ENCODE measurements around the gene DBX1. TPM values are rescaled to one million over a fixed set of nuclear protein-coding genes. Genes with fewer than 3 reads are reported as not detected.

The DBX1 gene
- total and polyA plus RNA-seq, 7 donors = not detected

GRCh38 chr11:20112291-20113148, 47.8 kb downstream of the DBX1 start:
- Histone ChIP-seq H3K36me3 (ENCODE audit: insufficient read depth in 1 of 2, low read depth in 1 of 2) (peaks cover 0 to 23% of the 10 kb centered on the region in 2 donors), H3K27me3 (ENCODE audit: insufficient read depth in 3 of 3, low read length in 2 of 3) (no peaks in the 10 kb centered on the region), H3K9me3 (no peaks in the 10 kb centered on the region), H3K27ac (peak overlapping the region; percentile 72), H3K4me3 (peak overlapping the region; percentile 33), H3K4me1 (no peaks in the 10 kb centered on the region)
- 55 to 68% (median 58%) methylated on average over 15 of the region's 15 CpGs for WGBS, 3 donors
- TF ChIP-seq CTCF (IDR thresholded peaks at IDR 0.05) = no peak
- intact Hi-C loops (cut with DNase I) = loop anchor here in 1 of 2 donors (5.0 kb wide), 1 partner anchor 160 kb away; no protein-coding TSS in a partner anchor
- DNase-seq (peak; percentile 76 to 79), ATAC-seq (peak; percentile 93 to 97 (median 94))

GRCh38 chr11:20111871-20112270, 48.4 kb downstream of the DBX1 start:
- intact Hi-C loops (cut with DNase I) = loop anchor here (2.0 to 5.0 kb wide), 2 partner anchors 159 to 160 kb away; no protein-coding TSS in a partner anchor
- no peak for DNase-seq
- no peak for ATAC-seq
- H3K4me3 ChIP-seq = no peak overlapping the region
- no peaks in the 10 kb centered on the region for H3K9me3 ChIP-seq
- H3K36me3 ChIP-seq (ENCODE audit: insufficient read depth in 1 of 2, low read depth in 1 of 2) = peaks cover 0 to 26% of the 10 kb centered on the region in 2 donors
- H3K27ac ChIP-seq = peak overlapping the region; percentile 72
- no peaks in the 10 kb centered on the region for H3K27me3 ChIP-seq (ENCODE audit: insufficient read depth in 3 of 3, low read length in 2 of 3)
- TF ChIP-seq CTCF (IDR thresholded peaks at IDR 0.05) = no peak
- 58 to 70% (median 68%) methylated on average over 1 of the region's 1 CpG for WGBS, 3 donors
- no peaks in the 10 kb centered on the region for H3K4me1 ChIP-seq

GRCh38 chr11:20110908-20111669, 49.2 kb downstream of the DBX1 start:
- Histone ChIP-seq H3K9me3 (no peaks in the 10 kb centered on the region), H3K27ac (no peak overlapping the region), H3K27me3 (ENCODE audit: insufficient read depth in 3 of 3, low read length in 2 of 3) (no peaks in the 10 kb centered on the region), H3K4me3 (no peak overlapping the region), H3K4me1 (no peaks in the 10 kb centered on the region), H3K36me3 (ENCODE audit: insufficient read depth in 1 of 2, low read depth in 1 of 2) (peaks cover 0 to 26% of the 10 kb centered on the region in 2 donors)
- TF ChIP-seq CTCF (IDR thresholded peaks at IDR 0.05) = peak; percentile 72
- ATAC-seq (peak; percentile 52 to 72 (median 65)), DNase-seq (no peak)
- 31 to 33% (median 32%) methylated on average over 8 of the region's 8 CpGs for WGBS, 3 donors
- intact Hi-C loops (cut with DNase I) = loop anchor here (2.0 to 5.0 kb wide), 2 partner anchors 158 to 159 kb away; no protein-coding TSS in a partner anchor

GRCh38 chr11:20109731-20110445, 50.4 kb downstream of the DBX1 start:
- H3K4me1 ChIP-seq = no peaks in the 10 kb centered on the region
- H3K36me3 ChIP-seq (ENCODE audit: insufficient read depth in 1 of 2, low read depth in 1 of 2) = peaks cover 0 to 28% of the 10 kb centered on the region in 2 donors
- no peak for DNase-seq
- no peak overlapping the region for H3K27ac ChIP-seq
- no peak for TF ChIP-seq CTCF (IDR thresholded peaks at IDR 0.05)
- H3K9me3 ChIP-seq = no peaks in the 10 kb centered on the region
- no peak overlapping the region for H3K4me3 ChIP-seq
- no peaks in the 10 kb centered on the region for H3K27me3 ChIP-seq (ENCODE audit: insufficient read depth in 3 of 3, low read length in 2 of 3)
- no peak for ATAC-seq
- intact Hi-C loops (cut with DNase I) = loop anchor here (2.0 to 5.0 kb wide), 2 partner anchors 157 to 158 kb away; no protein-coding TSS in a partner anchor
- WGBS, 3 donors = 95 to 96% (median 96%) methylated on average over 9 of the region's 9 CpGs

Other genes starting within 250 kb of the DBX1 start
- gene HTATIP2, start 203.2 kb upstream of the DBX1 start, total RNA-seq = 10 to 100 TPM; 31.3 to 62.9 (median 45.6) TPM
- 100 to 1,000 TPM in 1 of 3 donors, 10 to 100 TPM in 2; 54.4 to 184 (median 60.8) TPM for gene HTATIP2, start 203.2 kb upstream of the DBX1 start, polyA plus RNA-seq
- gene PRMT3, start 227.2 kb upstream of the DBX1 start, total RNA-seq = 10 to 100 TPM in 3 of 4 donors, 1 to 10 TPM in 1; 6.3 to 23.2 (median 17.2) TPM
- 10 to 100 TPM; 10.0 to 22.1 (median 14.6) TPM for gene PRMT3, start 227.2 kb upstream of the DBX1 start, polyA plus RNA-seq